ENCODE measurements around the gene ACOT13.

DNA sequence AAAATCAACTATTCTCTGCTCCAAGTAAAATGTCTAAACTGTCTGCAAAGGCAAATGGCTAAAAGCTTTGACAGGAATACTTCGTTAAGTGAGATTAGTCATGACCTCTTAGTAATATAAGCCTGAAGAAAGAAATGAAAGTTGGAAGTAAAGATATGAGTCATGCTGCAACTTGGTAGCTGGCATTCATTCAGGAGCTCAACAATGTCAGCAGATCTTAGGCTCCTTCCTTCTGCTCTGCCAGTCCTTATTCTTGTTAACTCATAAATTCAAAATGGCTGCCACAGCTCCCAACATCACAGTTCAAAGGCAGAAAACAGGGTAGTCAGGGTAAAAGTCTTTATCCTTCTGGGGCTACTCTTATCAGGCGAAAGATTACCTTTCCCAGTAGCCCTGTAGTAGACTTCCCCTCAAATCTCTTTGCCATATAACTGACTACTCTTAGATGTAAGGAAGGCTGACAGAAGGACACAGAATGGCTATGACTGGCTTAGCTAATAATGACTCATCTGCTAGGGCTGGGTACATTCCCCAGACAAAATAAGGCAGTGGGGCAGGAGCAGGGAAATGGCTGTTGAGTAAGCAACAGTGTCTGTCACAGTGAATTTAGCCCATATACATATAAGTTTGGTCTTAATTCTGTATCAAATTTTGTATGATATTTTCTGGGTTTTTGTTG lies 76.5 kb downstream of the ACOT13 start:
- TF ChIP-seq POLR2A (IDR thresholded peaks at IDR 0.05; ENCODE audit: borderline replicate concordance, extremely low read depth, insufficient read depth, insufficient read length), result no peak
- no peak for TF ChIP-seq ELF1 (IDR thresholded peaks at IDR 0.05; ENCODE audit: borderline replicate concordance, low read depth)
- TF ChIP-seq, protein P1, sequence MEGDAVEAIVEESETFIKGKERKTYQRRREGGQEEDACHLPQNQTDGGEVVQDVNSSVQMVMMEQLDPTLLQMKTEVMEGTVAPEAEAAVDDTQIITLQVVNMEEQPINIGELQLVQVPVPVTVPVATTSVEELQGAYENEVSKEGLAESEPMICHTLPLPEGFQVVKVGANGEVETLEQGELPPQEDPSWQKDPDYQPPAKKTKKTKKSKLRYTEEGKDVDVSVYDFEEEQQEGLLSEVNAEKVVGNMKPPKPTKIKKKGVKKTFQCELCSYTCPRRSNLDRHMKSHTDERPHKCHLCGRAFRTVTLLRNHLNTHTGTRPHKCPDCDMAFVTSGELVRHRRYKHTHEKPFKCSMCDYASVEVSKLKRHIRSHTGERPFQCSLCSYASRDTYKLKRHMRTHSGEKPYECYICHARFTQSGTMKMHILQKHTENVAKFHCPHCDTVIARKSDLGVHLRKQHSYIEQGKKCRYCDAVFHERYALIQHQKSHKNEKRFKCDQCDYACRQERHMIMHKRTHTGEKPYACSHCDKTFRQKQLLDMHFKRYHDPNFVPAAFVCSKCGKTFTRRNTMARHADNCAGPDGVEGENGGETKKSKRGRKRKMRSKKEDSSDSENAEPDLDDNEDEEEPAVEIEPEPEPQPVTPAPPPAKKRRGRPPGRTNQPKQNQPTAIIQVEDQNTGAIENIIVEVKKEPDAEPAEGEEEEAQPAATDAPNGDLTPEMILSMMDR (IDR thresholded peaks at IDR 0.05 in 2 of 3, conservative IDR thresholded peaks at IDR 0.05 in 1 of 3; ENCODE audit: borderline replicate concordance in 1 of 3, insufficient read depth in 1 of 3, low read depth in 2 of 3, low read length in 2 of 3), result no peak
- TF ChIP-seq, protein P2, sequence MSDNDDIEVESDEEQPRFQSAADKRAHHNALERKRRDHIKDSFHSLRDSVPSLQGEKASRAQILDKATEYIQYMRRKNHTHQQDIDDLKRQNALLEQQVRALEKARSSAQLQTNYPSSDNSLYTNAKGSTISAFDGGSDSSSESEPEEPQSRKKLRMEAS (IDR thresholded peaks at IDR 0.05), result no peak; the same call in 1 of the 2 replicates
- TF ChIP-seq TCF7L2 (IDR thresholded peaks at IDR 0.05; ENCODE audit: borderline replicate concordance, extremely low read depth, insufficient read depth, insufficient read length), result no peak
- no peak; the same call in 1 of the 2 replicates for TF ChIP-seq CEBPB (IDR thresholded peaks at IDR 0.05; ENCODE audit: low read depth)
- no peak for TF ChIP-seq EZH2phosphoT487 (IDR thresholded peaks at IDR 0.05; ENCODE audit: borderline replicate concordance)
- no peak; the same call in 1 of the 2 replicates for TF ChIP-seq SIN3A (IDR thresholded peaks at IDR 0.05; ENCODE audit: low read depth)
- TF ChIP-seq YY1 (IDR thresholded peaks at IDR 0.05; ENCODE audit: extremely low read depth, insufficient replicate concordance, low read depth, low read length), result peak; percentile 74
- TF ChIP-seq POLR2AphosphoS5 (IDR thresholded peaks at IDR 0.05; ENCODE audit: low read depth, low read length), result 0 out of 2 replicates have a peak, but pooled peaks have one; percentile 3
- TF ChIP-seq, protein P3, sequence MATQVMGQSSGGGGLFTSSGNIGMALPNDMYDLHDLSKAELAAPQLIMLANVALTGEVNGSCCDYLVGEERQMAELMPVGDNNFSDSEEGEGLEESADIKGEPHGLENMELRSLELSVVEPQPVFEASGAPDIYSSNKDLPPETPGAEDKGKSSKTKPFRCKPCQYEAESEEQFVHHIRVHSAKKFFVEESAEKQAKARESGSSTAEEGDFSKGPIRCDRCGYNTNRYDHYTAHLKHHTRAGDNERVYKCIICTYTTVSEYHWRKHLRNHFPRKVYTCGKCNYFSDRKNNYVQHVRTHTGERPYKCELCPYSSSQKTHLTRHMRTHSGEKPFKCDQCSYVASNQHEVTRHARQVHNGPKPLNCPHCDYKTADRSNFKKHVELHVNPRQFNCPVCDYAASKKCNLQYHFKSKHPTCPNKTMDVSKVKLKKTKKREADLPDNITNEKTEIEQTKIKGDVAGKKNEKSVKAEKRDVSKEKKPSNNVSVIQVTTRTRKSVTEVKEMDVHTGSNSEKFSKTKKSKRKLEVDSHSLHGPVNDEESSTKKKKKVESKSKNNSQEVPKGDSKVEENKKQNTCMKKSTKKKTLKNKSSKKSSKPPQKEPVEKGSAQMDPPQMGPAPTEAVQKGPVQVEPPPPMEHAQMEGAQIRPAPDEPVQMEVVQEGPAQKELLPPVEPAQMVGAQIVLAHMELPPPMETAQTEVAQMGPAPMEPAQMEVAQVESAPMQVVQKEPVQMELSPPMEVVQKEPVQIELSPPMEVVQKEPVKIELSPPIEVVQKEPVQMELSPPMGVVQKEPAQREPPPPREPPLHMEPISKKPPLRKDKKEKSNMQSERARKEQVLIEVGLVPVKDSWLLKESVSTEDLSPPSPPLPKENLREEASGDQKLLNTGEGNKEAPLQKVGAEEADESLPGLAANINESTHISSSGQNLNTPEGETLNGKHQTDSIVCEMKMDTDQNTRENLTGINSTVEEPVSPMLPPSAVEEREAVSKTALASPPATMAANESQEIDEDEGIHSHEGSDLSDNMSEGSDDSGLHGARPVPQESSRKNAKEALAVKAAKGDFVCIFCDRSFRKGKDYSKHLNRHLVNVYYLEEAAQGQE (IDR thresholded peaks at IDR 0.05; ENCODE audit: low read depth), result no peak
